ENCODE data around the gene PDCD4. TPM values are rescaled to one million over a fixed set of nuclear protein-coding genes. Genes with fewer than 3 reads are reported as not detected.
"Not testable (repeated sequence)": the region's sequence is repeated elsewhere in the genome, so short reads cannot be mapped to it uniquely, and the experiment has no call there.

Gene PDCD4
- total RNA-seq, 2 donors from 2014 or later: 53.5 to 91.3 TPM

- ATAC-seq (ENCODE audit: insufficient number of reproducible peaks, low FRiP score, low read depth) (no peak), DNase-seq (ENCODE audit: low spot score) (no peak)
- Histone ChIP-seq H3K27ac (no peak overlapping the region), H3K27me3 (replicated peaks; ENCODE audit: insufficient read depth) (no peaks in the 10 kb centered on the region), H3K4me3 (no peak overlapping the region), H3K4me1 (ENCODE audit: control insufficient read depth in 1 of 2, low read depth in 2 of 2) (no peaks in the 10 kb centered on the region), H3K36me3 (no peaks in the 10 kb centered on the region), H3K9me3 (no peaks in the 10 kb centered on the region)
- TF ChIP-seq CTCF (IDR thresholded peaks at IDR 0.05): no peak
Observed at GRCh38 chr10:110912374-110912773, 40.6 kb downstream of the PDCD4 start.

- ATAC-seq (ENCODE audit: insufficient number of reproducible peaks, low FRiP score, low read depth) (no peak), DNase-seq (ENCODE audit: low spot score) (no peak)
- Histone ChIP-seq H3K36me3 (no peaks in the 10 kb centered on the region), H3K27ac (no peak overlapping the region), H3K4me3 (no peak overlapping the region), H3K4me1 (ENCODE audit: control insufficient read depth in 1 of 2, low read depth in 2 of 2) (peaks cover 0 to 4% of the 10 kb centered on the region in 2 donors), H3K27me3 (replicated peaks; ENCODE audit: insufficient read depth) (no peaks in the 10 kb centered on the region), H3K9me3 (no peaks in the 10 kb centered on the region)
- TF ChIP-seq CTCF (IDR thresholded peaks at IDR 0.05): no peak
Observed at GRCh38 chr10:110914431-110914830, 42.7 kb downstream of the PDCD4 start.

- peaks cover 0 to 4% of the 10 kb centered on the region in 2 donors for H3K4me1 ChIP-seq (ENCODE audit: control insufficient read depth in 1 of 2, low read depth in 2 of 2)
- no peaks in the 10 kb centered on the region for H3K27me3 ChIP-seq (replicated peaks; ENCODE audit: insufficient read depth)
- TF ChIP-seq CTCF (IDR thresholded peaks at IDR 0.05): no peak
- no peak overlapping the region for H3K27ac ChIP-seq
- no peaks in the 10 kb centered on the region for H3K9me3 ChIP-seq
- H3K4me3 ChIP-seq: no peak overlapping the region
- no peak for DNase-seq (ENCODE audit: low spot score)
- no peak for ATAC-seq (ENCODE audit: insufficient number of reproducible peaks, low FRiP score, low read depth)
- no peaks in the 10 kb centered on the region for H3K36me3 ChIP-seq
Observed at GRCh38 chr10:110915035-110915434, 43.3 kb downstream of the PDCD4 start.

GRCh38 chr10:110915600-110915999, 43.9 kb downstream of the PDCD4 start:
- H3K4me1 ChIP-seq (ENCODE audit: control insufficient read depth in 1 of 2, low read depth in 2 of 2); H3K27ac ChIP-seq; DNase-seq (ENCODE audit: low spot score); H3K9me3 ChIP-seq; H3K36me3 ChIP-seq; ATAC-seq (ENCODE audit: insufficient number of reproducible peaks, low FRiP score, low read depth); H3K27me3 ChIP-seq (replicated peaks; ENCODE audit: insufficient read depth); H3K4me3 ChIP-seq: not testable (repeated sequence)

- no peak for DNase-seq (ENCODE audit: low spot score)
- no peaks in the 10 kb centered on the region for H3K36me3 ChIP-seq
- TF ChIP-seq CTCF (IDR thresholded peaks at IDR 0.05): no peak
- H3K9me3 ChIP-seq: no peaks in the 10 kb centered on the region
- H3K27me3 ChIP-seq (replicated peaks; ENCODE audit: insufficient read depth): no peaks in the 10 kb centered on the region
- no peak overlapping the region for H3K4me3 ChIP-seq
- H3K27ac ChIP-seq: no peak overlapping the region
- no peak for ATAC-seq (ENCODE audit: insufficient number of reproducible peaks, low FRiP score, low read depth)
- H3K4me1 ChIP-seq (ENCODE audit: control insufficient read depth in 1 of 2, low read depth in 2 of 2): peaks cover 7 to 11% of the 10 kb centered on the region in 2 donors
Observed at GRCh38 chr10:110916554-110917346, 45.0 kb downstream of the PDCD4 start.

GRCh38 chr10:110918269-110918642, 46.5 kb downstream of the PDCD4 start:
- Histone ChIP-seq H3K27ac (peak overlapping the region; percentile 97 to 99), H3K36me3 (no peaks in the 10 kb centered on the region), H3K4me1 (ENCODE audit: control insufficient read depth in 1 of 2, low read depth in 2 of 2) (peaks cover 15 to 22% of the 10 kb centered on the region in 2 donors), H3K27me3 (replicated peaks; ENCODE audit: insufficient read depth) (no peaks in the 10 kb centered on the region), H3K9me3 (no peaks in the 10 kb centered on the region), H3K4me3 (peak overlapping the region; percentile 79)
- peak; percentile 87 for DNase-seq (ENCODE audit: low spot score)
- ATAC-seq (ENCODE audit: insufficient number of reproducible peaks, low FRiP score, low read depth): no peak
- TF ChIP-seq CTCF (IDR thresholded peaks at IDR 0.05): no peak
